Measurements from ENCODE around the gene ELP2.

Gene ELP2

GRCh38 chr18:36215577-36215976 is 85.9 kb downstream of the ELP2 start:
- no peak for TF ChIP-seq CTCF (conservative IDR thresholded peaks at IDR 0.05; ENCODE audit: low read length)
- DNase-seq (ENCODE audit: low read depth), result no peak

GRCh38 chr18:36217348-36217747 is 87.6 kb downstream of the ELP2 start:
- H3K4me3 ChIP-seq (ENCODE audit: low read length), result no peak overlapping the region
- TF ChIP-seq CTCF (conservative IDR thresholded peaks at IDR 0.05; ENCODE audit: low read length), result no peak
- DNase-seq (ENCODE audit: low read depth), result no peak

More at GRCh38 chr18:36215577-36215976, 85.9 kb downstream of the ELP2 start:
- H3K4me3 ChIP-seq (ENCODE audit: low read length), result no peak overlapping the region

- DNase-seq (ENCODE audit: low read depth), result no peak
- H3K4me3 ChIP-seq (ENCODE audit: low read length), result no peak overlapping the region
- TF ChIP-seq CTCF (conservative IDR thresholded peaks at IDR 0.05; ENCODE audit: low read length), result no peak
Observed at GRCh38 chr18:36229188-36229587, 99.5 kb downstream of the ELP2 start.

All from AG10803 (cell line).